ENCODE data around the gene AP1B1.

DNA sequence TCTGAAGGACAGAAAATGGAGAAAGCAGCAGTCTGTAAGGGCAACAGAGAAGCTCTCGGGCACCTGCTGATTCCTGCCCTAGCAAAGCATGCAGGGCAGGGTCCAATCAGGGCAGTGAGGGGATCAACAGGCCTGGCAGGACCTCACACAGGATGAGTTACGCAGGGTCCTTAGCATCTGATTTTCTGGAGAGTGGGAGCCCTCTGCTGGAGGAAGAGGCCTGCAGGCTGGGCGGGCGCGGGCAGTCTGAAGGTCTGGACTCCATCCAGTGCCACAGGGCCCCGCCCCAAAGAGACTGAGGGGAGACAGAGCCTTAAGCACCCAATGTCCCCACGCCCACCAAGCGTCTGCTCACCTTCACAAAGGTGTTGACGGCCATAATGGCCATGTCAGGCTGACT, 28.9 kb downstream of the AP1B1 start:
- TF ChIP-seq CTCF (IDR thresholded peaks at IDR 0.05; ENCODE audit: low read depth, low read length, missing input control): peak; percentile 72
- no peak for TF ChIP-seq SP1 (IDR thresholded peaks at IDR 0.05)
- no peak for TF ChIP-seq JUND (IDR thresholded peaks at IDR 0.05)
- TF ChIP-seq GABPA (IDR thresholded peaks at IDR 0.05 in 1 of 2, conservative IDR thresholded peaks at IDR 0.05 in 1 of 2): no peak
- TF ChIP-seq RAD21 (IDR thresholded peaks at IDR 0.05): peak; percentile 84 to 90
- no peak for TF ChIP-seq RXRA (IDR thresholded peaks at IDR 0.05)
- TF ChIP-seq HNF4A (conservative IDR thresholded peaks at IDR 0.05): no peak
- no peak for TF ChIP-seq REST (IDR thresholded peaks at IDR 0.05)
